Measurements from ENCODE around the gene APOBR. TPM values are rescaled to one million over a fixed set of nuclear protein-coding genes. Genes with fewer than 3 reads are reported as not detected.

APOBR gene
- total and polyA plus RNA-seq, 4 donors: 0.28 to 1.5 (median 1.3) TPM

GRCh38 chr16:28522792-28523191 lies 28.3 kb downstream of the APOBR start (continued):
- TF ChIP-seq ATF3 (IDR thresholded peaks at IDR 0.05): no peak
- TF ChIP-seq EGR1 (IDR thresholded peaks at IDR 0.05; ENCODE audit: low read depth in 2 of 2): no peak

- Histone ChIP-seq H3K4me3 (ENCODE audit: low read depth in 1 of 3, low read length in 3 of 3) (peak overlapping the region; percentile 51 to 72 (median 60)), H3K4me1 (ENCODE audit: control insufficient read depth in 4 of 4, insufficient read depth in 4 of 4, low read length in 3 of 4) (peaks cover 4 to 34% (median 16%) of the 10 kb centered on the region in 4 donors), H3K27me3 (ENCODE audit: control insufficient read depth in 4 of 4, insufficient read depth in 4 of 4, low read length in 3 of 4) (no peaks in the 10 kb centered on the region), H3K9ac (ENCODE audit: low read depth in 1 of 2, low read length in 2 of 2) (peak overlapping the region; percentile 92 to 99), H3K36me3 (ENCODE audit: control insufficient read depth in 4 of 4, insufficient read depth in 3 of 4, low read depth in 1 of 4, low read length in 3 of 4) (peaks cover 0 to 3% (median 0%) of the 10 kb centered on the region in 4 donors), H3K27ac (ENCODE audit: low read depth in 1 of 2, low read length in 2 of 2) (peak overlapping the region; percentile 87 to 95), H3K9me3 (ENCODE audit: control insufficient read depth in 4 of 4, low read length in 3 of 4) (no peaks in the 10 kb centered on the region)
- peak in 1 of 2 donors; percentile 39 for TF ChIP-seq JUND (IDR thresholded peaks at IDR 0.05)
- TF ChIP-seq RXRA (IDR thresholded peaks at IDR 0.05): peak; percentile 47 to 70
- TF ChIP-seq RAD21 (IDR thresholded peaks at IDR 0.05): peak; percentile 59 to 63
- TF ChIP-seq FOXA1 (IDR thresholded peaks at IDR 0.05): no peak
- TF ChIP-seq NR2F2 (IDR thresholded peaks at IDR 0.05): no peak
- peak in 1 of 2 donors; percentile 39 for TF ChIP-seq HNF4A (conservative IDR thresholded peaks at IDR 0.05)
- TF ChIP-seq GABPA (IDR thresholded peaks at IDR 0.05 in 1 of 2, conservative IDR thresholded peaks at IDR 0.05 in 1 of 2): no peak
- peak; percentile 4 for TF ChIP-seq CTCF (IDR thresholded peaks at IDR 0.05; ENCODE audit: low read depth, low read length, missing input control)
- peak; percentile 74 for TF ChIP-seq SP1 (IDR thresholded peaks at IDR 0.05)
- peak; percentile 26 for TF ChIP-seq MAX (IDR thresholded peaks at IDR 0.05)
- TF ChIP-seq FOXA2 (IDR thresholded peaks at IDR 0.05): peak; percentile 32
- peak; percentile 98 for TF ChIP-seq YY1 (IDR thresholded peaks at IDR 0.05)
- TF ChIP-seq TAF1 (conservative IDR thresholded peaks at IDR 0.05): peak; percentile 98
- no peak for TF ChIP-seq EGR1 (IDR thresholded peaks at IDR 0.05; ENCODE audit: low read depth in 2 of 2)
- TF ChIP-seq REST (IDR thresholded peaks at IDR 0.05): peak; percentile 95
- no peak for TF ChIP-seq HNF4G (IDR thresholded peaks at IDR 0.05)
- TF ChIP-seq ZBTB33 (IDR thresholded peaks at IDR 0.05): peak; percentile 69
- peak; percentile 38 for TF ChIP-seq ATF3 (IDR thresholded peaks at IDR 0.05)
- DNase-seq (ENCODE audit: low spot score): no peak
- 27% methylated on average over 6 of the region's 6 CpGs for WGBS
Measured at GRCh38 chr16:28524681-28525171, 30.3 kb downstream of the APOBR start.
